ENCODE measurements around the gene R3HDM4.
"Not testable (repeated sequence)": the region's sequence is repeated elsewhere in the genome, so short reads cannot be mapped to it uniquely, and the experiment has no call there.

The R3HDM4 gene

GRCh38 chr19:911197-912033 is 1.6 kb downstream of the R3HDM4 start:
- no peak for DNase-seq

DNA sequence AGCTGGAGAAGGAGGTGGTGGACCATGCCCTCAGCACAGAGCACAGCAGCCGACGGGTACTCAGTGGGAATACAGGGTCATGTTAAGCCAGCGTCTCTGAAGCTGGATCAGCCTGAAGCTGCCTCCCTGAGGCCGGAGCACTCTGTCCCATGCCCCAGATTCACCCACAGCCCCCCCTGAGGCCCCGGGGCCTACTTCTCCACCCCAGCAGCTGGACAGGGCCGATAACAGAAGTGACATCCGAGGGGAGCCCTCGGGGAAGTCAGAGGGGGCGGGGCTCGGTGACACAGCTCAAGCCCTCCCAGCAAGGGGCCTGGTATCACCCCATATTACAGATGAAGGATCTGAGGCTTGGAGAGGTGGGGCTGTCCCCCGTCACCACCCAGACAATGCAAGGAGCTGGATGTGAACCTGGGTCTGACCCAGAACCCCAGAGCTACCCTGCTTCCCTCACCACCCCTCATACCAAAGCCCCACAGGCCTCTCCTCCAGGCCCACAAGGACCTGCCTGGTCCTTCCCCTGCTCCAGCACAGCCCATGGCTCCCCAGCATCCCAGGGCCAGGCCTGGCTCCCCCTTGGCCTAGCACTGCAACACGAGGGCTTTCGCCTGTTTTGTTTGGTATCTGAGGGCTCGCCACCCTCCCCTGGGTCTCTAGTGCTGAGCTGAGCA is 5.7 kb downstream of the R3HDM4 start:
- DNase-seq, result no peak

DNA sequence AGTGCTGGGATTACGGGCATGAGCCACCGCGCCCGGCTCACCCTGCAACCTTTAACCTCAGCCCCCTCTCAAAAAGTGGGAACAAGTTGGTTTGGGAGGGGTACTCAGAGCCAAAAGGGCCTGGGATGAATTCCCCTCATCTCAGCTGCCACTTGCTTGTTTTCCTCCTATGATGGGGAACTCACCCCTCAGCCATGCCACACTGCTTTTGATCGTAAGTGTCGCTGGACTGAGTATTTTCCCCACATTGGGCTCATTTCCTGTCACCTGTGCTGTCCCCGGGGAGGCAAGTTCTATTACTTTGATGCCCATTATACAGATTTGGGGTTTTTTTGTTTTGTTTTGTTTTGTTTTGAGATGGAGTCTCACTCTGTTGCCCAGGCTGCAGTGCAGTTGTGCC is 6.5 kb downstream of the R3HDM4 start:
- DNase-seq, result no peak

GRCh38 chr19:904545-904944 is 8.5 kb downstream of the R3HDM4 start:
- no peak for DNase-seq

GRCh38 chr19:903266-903797 is 9.7 kb downstream of the R3HDM4 start:
- peak; percentile 49 for DNase-seq

DNA sequence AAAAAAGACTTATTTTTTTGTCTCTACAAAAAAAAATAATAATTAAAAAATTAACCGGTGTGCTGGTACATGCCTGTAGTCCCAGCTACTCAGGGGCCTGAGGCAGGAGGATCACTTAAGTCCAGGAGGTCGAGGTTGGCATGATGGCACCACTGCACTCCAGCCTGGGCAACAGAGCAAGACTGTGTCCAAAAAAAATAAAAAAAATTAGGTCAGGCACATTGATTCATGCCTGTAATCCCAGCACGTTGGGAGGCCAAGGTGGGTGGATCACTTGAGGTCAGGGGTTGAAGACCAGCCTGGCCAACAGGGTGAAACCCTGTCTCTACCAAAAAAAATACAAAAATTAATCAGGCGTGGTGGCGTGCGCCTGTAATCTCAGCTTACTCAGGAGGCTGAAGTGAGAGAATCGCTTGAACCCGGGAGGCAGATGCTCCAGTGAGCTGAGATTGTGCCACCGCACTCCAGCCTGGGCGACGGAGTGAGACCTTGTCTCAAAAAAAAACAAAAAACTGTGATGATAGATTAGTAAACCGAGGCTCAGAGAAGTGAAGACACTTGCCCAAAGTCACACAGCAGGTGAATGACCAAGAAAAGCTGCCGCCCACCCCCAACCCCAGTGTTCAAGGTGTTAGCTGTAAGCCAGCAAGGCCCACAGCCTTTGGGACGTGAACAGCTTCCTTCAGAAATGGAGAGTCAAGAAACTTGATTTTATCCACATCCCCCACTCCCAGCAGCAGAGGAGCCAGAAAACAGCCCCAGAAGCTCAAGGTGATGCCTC is 10.4 kb downstream of the R3HDM4 start:
- no peak for DNase-seq

GRCh38 chr19:902093-902370 is 11.0 kb downstream of the R3HDM4 start:
- no peak for DNase-seq

- no peak for DNase-seq
Observed at GRCh38 chr19:901216-902092, 11.6 kb downstream of the R3HDM4 start.

- no peak for DNase-seq
Observed at GRCh38 chr19:900302-901111, 12.5 kb downstream of the R3HDM4 start.

- DNase-seq, result no peak
Observed at GRCh38 chr19:900043-900301, 13.0 kb downstream of the R3HDM4 start.

DNA sequence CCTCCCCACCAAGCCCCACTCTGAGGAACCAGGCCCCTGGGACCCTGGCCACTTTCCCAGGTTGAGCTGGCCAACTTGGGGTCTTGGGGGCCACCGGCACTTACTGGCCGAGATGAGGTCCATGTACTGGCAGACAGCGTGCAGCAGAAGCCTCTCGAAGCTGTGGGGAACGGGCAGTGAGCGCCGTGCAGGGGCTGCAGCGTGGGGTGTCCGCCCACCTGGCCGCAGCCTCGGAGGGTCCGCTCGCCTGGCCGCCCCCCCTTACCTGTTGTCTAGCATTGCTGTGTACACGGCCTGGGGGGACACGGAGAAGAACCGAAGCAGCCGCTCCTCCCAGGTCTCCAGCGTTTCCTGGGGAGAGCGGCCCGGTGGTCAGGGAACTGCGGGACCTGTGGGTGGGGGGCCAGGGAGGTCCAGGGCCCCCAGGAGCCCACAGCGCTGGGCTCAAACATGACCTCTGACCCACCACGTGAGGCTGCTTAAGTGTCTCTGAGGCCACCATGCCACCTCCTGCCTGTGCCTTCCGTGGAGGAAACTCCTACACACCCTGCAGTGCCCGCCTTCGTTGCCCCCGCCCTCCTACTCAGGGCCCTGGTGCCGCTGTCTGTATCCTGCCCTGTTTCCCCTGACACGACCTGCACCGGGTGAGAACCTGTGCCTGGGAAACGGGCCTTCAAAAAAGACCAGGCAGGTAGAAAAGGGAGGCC is 13.5 kb downstream of the R3HDM4 start:
- DNase-seq, result no peak

DNA sequence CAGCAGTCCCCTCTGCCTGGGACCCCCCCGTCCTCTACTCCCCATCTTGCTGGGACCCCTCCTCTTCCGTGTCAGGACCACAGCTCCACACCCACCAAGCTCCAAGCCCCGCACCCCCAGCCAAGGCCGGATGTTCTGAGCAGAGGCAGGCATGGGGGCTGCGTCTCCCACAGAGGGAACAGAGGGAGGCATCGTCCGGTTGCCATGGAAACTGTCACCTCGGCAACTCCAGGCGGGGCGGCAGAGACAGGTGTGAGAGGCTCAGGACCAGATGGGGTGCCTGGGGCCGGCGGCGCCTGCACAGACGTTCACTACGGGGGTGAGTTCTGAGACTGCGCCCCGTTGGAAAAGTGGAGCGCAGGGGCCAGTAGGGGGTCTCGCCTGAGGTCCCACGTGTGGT is 14.4 kb downstream of the R3HDM4 start:
- no peak for DNase-seq

DNA sequence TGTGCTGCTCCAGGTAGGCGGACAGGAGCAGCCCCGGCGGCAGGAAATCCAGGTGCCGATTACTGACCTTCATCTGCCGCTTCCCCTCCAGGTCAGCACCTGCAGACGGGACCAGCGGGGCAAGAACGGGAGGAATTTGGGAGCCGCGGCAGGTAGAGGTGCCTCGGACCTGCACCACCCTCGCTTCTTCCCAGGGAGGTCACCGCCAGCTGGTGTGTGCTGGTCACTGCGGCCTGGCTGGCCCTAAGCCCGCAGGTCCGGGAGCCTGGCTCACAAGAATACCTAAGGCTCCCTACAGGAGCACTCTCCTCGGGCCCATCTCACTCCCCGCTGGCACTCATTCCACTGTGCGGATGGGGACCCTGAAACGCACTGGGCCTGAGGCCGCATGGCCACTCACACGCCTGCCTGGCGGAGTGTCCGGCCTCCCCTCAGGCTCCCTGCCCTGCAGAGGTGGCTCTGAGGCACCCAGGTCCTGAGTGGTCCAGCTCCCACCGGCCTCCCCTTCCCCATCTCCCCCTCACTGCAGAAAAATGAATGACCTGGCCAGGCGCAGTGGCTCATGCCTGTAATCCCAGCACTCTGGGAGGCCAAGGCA is 15.5 kb downstream of the R3HDM4 start:
- DNase-seq, result no peak

DNA sequence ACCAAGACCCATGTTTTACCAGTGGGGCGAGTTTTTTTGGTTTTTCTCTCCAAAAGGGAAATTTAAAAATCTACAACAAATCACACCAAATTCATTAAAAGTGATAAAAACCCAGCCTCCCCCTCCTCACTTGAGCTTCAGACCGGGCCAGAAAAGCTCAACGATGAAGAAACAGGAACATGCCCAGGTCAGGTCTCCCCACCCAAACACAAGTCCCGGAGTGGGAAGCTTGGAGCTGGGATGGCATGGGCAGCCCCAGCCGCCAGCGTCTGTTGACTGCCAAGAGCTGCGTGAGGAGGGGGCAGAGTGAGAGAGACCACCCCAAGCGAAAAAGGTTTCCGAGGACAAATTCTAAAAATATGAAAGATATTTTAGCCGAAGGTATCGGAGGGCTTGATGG is 16.0 kb downstream of the R3HDM4 start:
- DNase-seq, result no peak

GRCh38 chr19:896434-896833 is 16.6 kb downstream of the R3HDM4 start:
- no peak for DNase-seq

- DNase-seq, result peak; percentile 93
Observed at GRCh38 chr19:892894-893689, 19.9 kb downstream of the R3HDM4 start, which contains the start of the genes MED16 and RNU6-9. Gene MED16, minus strand, starts transcription at chr19:893187. Its CDS starts 2,056 bp downstream, at chr19:891131. Gene RNU6-9, plus strand, starts transcription at chr19:893484.

GRCh38 chr19:892243-892893 is 20.7 kb downstream of the R3HDM4 start:
- DNase-seq, result no peak

GRCh38 chr19:891421-892200 is 21.4 kb downstream of the R3HDM4 start:
- DNase-seq, result not testable (repeated sequence)
